Activated naive CD8-positive, alpha-beta T cell treated with anti-CD3 and anti-CD28 coated beads, Interleukin-2, amount 50 U/mL, for 24 hours (primary cell): ENCODE measurements around the gene USP53.
"Not testable (repeated sequence)": the region's sequence is repeated elsewhere in the genome, so short reads cannot be mapped to it uniquely, and the experiment has no call there.

ENCODE experiments used
- ATAC-seq: fragments of 150-1000 bp; cut with Tn5 transposase; one replicate; pipeline ENCODE4 v1.10.0; 2021
- DNase-seq: peaks from one replicate; pipeline ENCODE4 v3.0.0; 2021
- H3K27ac Mint-ChIP-seq: one replicate; pipeline ENCODE4 v1.8.0; 2021; ENCODE audit warnings: mild to moderate bottlenecking, mixed read lengths
- H3K27me3 Mint-ChIP-seq: one replicate; pipeline ENCODE4 v1.8.0; 2021; ENCODE audit warnings: mixed read lengths
- H3K36me3 Mint-ChIP-seq: one replicate; pipeline ENCODE4 v1.8.0; 2021; ENCODE audit warnings: low read depth, mixed read lengths
- H3K4me1 Mint-ChIP-seq: one replicate; pipeline ENCODE4 v1.8.0; 2021; ENCODE audit warnings: mixed read lengths
- H3K4me3 Mint-ChIP-seq: one replicate; pipeline ENCODE4 v1.8.0; 2021; ENCODE audit warnings: mild to moderate bottlenecking, moderate library complexity, mixed read lengths
- H3K9me3 Mint-ChIP-seq: one replicate; pipeline ENCODE4 v1.8.0; 2021; ENCODE audit warnings: mixed read lengths

USP53 gene

DNA sequence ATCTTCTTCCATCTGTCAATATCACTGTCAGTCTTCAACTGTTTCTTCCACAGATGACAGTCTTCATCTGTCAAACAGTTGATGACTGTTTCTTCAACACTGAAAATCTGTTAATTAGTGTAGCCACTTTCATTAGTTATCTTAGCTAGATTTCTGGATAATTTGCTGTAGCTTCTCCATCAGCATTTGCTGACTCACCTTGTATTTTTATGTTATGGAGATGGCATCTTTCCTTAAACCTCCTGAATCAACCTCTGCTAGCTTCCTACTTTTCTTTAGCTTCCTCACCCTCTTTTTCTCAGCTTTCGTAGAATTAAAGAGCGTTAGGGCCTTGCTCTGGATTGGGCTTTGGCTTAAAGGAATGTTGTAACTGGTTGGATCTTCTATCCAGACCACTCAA, 25.1 kb downstream of the USP53 start:
- H3K27ac Mint-ChIP-seq, result peak overlapping the region; percentile 76
- no peaks in the 10 kb centered on the region for H3K27me3 Mint-ChIP-seq
- no peaks in the 10 kb centered on the region for H3K9me3 Mint-ChIP-seq
- ATAC-seq, result no peak
- H3K4me1 Mint-ChIP-seq, result peaks cover 37% of the 10 kb centered on the region
- DNase-seq, result no peak
- H3K36me3 Mint-ChIP-seq, result peaks cover 22% of the 10 kb centered on the region
- peak overlapping the region; percentile 13 for H3K4me3 Mint-ChIP-seq

DNA sequence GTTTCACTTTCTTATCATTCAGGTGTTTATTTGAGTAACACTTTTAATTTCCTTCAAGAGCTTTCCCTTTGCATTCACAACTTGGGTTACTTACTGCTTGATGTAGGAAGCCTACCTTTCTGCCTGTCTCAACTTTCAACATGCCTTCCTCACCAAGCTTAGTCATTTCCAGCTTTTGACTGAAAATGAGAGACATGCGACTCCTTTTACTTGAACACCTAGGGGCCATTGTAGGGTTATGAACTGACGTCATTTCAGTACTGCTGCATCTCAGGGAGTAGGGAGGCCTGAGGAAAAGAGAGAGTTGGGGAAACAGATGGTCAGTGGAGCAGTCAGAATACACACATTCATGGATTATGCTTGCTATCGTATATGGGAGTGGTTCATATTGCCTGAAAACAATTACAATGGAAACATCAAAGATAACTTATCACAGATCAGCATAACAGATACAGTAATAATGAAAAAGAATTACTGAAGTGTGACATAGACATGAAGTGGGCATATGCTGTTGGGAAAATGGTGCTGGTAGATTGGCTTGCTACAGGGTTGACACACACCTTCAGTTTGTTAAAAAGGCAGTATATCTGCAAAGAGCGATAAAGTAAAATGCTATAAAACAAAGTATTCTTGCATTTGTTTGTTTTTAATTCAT, 25.7 kb downstream of the USP53 start:
- Mint-ChIP-seq H3K9me3 (no peaks in the 10 kb centered on the region), H3K36me3 (peaks cover 22% of the 10 kb centered on the region), H3K4me3 (peak overlapping the region; percentile 13), H3K27ac (peak overlapping the region; percentile 76), H3K27me3 (no peaks in the 10 kb centered on the region), H3K4me1 (peaks cover 32% of the 10 kb centered on the region)
- peak; percentile 90 for ATAC-seq
- peak; percentile 9 for DNase-seq

GRCh38 chr4:119240128-119240527, 27.6 kb downstream of the USP53 start:
- no peaks in the 10 kb centered on the region for H3K9me3 Mint-ChIP-seq
- no peak for ATAC-seq
- no peaks in the 10 kb centered on the region for H3K27me3 Mint-ChIP-seq
- DNase-seq, result no peak
- H3K36me3 Mint-ChIP-seq, result peaks cover 22% of the 10 kb centered on the region
- peaks cover 23% of the 10 kb centered on the region for H3K4me1 Mint-ChIP-seq
- no peak overlapping the region for H3K27ac Mint-ChIP-seq
- H3K4me3 Mint-ChIP-seq, result no peak overlapping the region

DNA sequence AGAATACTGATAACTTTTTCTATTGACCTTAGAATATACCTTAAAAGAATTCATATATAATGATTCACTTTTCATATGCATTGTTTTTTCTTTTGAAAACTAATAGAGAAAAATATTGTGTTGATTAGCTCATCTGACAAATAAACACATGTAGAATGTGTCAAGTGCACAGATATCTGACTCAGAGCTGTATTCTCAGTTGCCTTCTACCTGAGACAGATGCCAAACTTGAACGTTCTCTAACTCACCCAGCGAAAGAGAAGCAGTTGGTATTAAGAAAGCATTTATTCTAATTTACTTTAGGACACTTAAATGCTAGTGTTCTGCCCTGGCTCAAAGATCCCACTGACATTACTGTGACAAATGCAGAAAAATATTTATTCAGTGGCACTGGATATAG, 28.1 kb downstream of the USP53 start:
- no peak for ATAC-seq
- no peak overlapping the region for H3K4me3 Mint-ChIP-seq
- peaks cover 21% of the 10 kb centered on the region for H3K36me3 Mint-ChIP-seq
- H3K9me3 Mint-ChIP-seq, result no peaks in the 10 kb centered on the region
- no peaks in the 10 kb centered on the region for H3K27me3 Mint-ChIP-seq
- no peak overlapping the region for H3K27ac Mint-ChIP-seq
- H3K4me1 Mint-ChIP-seq, result peaks cover 23% of the 10 kb centered on the region
- DNase-seq, result no peak

- Mint-ChIP-seq H3K4me1 (peaks cover 13% of the 10 kb centered on the region), H3K27ac (no peak overlapping the region), H3K27me3 (no peaks in the 10 kb centered on the region), H3K9me3 (no peaks in the 10 kb centered on the region), H3K4me3 (no peak overlapping the region), H3K36me3 (peaks cover 19% of the 10 kb centered on the region)
- no peak for ATAC-seq
- no peak for DNase-seq
Measured at GRCh38 chr4:119242417-119242816, 29.9 kb downstream of the USP53 start.

GRCh38 chr4:119243868-119244267, 31.4 kb downstream of the USP53 start:
- Mint-ChIP-seq H3K4me1 (peaks cover 1% of the 10 kb centered on the region), H3K27me3 (no peaks in the 10 kb centered on the region), H3K4me3 (no peak overlapping the region), H3K27ac (no peak overlapping the region), H3K36me3 (peaks cover 16% of the 10 kb centered on the region), H3K9me3 (no peaks in the 10 kb centered on the region)
- DNase-seq, result no peak
- ATAC-seq, result no peak

DNA sequence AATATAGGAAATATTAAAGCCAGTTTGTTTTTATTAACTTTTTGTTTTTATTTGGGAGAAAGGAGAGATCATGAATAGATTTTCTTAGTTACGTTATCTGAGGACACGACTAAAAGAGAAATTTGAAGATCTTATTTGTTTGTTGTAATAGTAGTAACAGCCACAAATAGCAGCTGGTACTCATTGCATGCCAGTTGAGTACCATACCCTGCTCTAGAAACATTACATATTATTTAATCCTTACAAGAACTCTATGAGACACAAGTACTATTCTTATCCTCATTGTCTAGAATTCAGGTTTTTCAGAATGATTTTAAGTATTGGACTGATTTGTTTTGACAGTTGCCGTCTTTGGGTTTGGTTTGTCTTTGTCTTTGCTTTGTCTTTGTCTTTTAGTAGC, 31.8 kb downstream of the USP53 start:
- H3K27ac Mint-ChIP-seq, result no peak overlapping the region
- ATAC-seq (no peak), DNase-seq (no peak)
- H3K4me1 Mint-ChIP-seq, result peaks cover 1% of the 10 kb centered on the region
- H3K4me3 Mint-ChIP-seq, result no peak overlapping the region
- H3K36me3 Mint-ChIP-seq, result peaks cover 13% of the 10 kb centered on the region
- no peaks in the 10 kb centered on the region for H3K9me3 Mint-ChIP-seq
- no peaks in the 10 kb centered on the region for H3K27me3 Mint-ChIP-seq

DNA sequence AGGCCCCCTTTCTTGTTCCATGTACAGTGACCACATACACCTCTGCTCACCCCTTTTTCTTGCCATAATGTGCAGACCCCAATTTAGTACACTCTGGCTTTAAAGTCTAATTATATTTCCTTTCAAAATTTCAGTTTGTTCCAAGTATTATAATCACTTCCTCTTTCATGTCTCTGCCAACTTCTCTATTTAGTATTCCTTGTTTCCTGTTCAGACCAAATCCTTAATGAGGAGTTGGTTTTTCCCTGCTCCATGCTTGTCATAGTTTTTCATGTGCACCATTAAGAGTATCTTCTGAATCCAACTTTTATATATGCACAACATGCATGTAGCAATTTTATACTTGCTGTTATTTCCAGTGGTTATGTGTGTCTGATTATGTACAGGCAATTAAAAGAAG, 32.3 kb downstream of the USP53 start:
- Mint-ChIP-seq H3K4me3 (no peak overlapping the region), H3K27me3 (no peaks in the 10 kb centered on the region), H3K9me3 (no peaks in the 10 kb centered on the region), H3K4me1 (peaks cover 1% of the 10 kb centered on the region), H3K27ac (no peak overlapping the region), H3K36me3 (peaks cover 13% of the 10 kb centered on the region)
- DNase-seq (no peak), ATAC-seq (no peak)

GRCh38 chr4:119246177-119246733, 33.7 kb downstream of the USP53 start:
- no peak overlapping the region for H3K27ac Mint-ChIP-seq
- no peak overlapping the region for H3K4me3 Mint-ChIP-seq
- no peaks in the 10 kb centered on the region for H3K27me3 Mint-ChIP-seq
- peaks cover 1% of the 10 kb centered on the region for H3K4me1 Mint-ChIP-seq
- peaks cover 23% of the 10 kb centered on the region for H3K36me3 Mint-ChIP-seq
- no peaks in the 10 kb centered on the region for H3K9me3 Mint-ChIP-seq
- no peak for ATAC-seq
- DNase-seq, result no peak

DNA sequence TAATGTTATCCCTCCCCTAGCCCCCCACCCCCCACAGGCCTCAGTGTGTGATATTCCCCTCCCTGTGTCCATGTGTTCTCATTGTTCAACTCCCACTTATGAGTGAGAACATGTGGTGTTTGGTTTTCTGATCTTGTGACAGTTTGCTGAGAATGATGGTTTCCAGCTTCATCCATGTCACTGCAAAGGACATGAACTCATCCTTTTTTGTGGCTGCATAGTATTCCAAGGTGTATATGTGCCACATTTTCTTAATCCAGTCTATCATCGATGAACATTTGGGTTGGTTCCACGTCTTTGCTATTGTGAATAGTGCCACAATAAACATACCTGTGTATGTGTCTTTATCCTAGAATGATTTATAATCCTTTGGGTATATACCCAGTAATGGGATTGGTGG, 38.5 kb downstream of the USP53 start:
- H3K4me1 Mint-ChIP-seq, H3K27ac Mint-ChIP-seq, H3K27me3 Mint-ChIP-seq, ATAC-seq, H3K9me3 Mint-ChIP-seq, H3K4me3 Mint-ChIP-seq, DNase-seq: not testable (repeated sequence)
- H3K36me3 Mint-ChIP-seq, result peaks cover 45% of the 10 kb centered on the region

- not testable (repeated sequence) for H3K27me3 Mint-ChIP-seq, ATAC-seq, H3K4me3 Mint-ChIP-seq, H3K27ac Mint-ChIP-seq, H3K9me3 Mint-ChIP-seq, DNase-seq, H3K4me1 Mint-ChIP-seq
- peaks cover 45% of the 10 kb centered on the region for H3K36me3 Mint-ChIP-seq
Measured at GRCh38 chr4:119255223-119255622, 42.7 kb downstream of the USP53 start.

DNA sequence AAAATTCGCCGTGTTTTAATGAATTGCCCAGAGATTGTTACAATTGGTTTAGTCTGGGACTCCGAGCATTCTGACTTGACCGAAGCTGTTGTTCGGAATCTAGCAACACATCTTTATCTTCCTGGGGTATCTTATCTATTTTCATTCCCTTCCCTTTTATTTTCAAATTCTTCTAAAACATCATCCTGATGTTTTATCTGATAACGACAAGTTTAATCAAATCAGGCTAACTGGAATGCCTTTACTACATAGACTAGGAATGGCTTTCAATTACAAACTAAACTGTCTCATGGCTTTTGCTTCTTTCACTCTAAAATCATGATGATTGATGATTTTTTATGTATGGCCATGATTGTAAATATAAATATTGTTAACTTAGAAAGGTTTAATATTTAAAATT, 48.0 kb downstream of the USP53 start:
- Mint-ChIP-seq H3K27ac (no peak overlapping the region), H3K4me3 (no peak overlapping the region), H3K36me3 (peaks cover 18% of the 10 kb centered on the region), H3K9me3 (no peaks in the 10 kb centered on the region), H3K27me3 (no peaks in the 10 kb centered on the region), H3K4me1 (peaks cover 12% of the 10 kb centered on the region)
- ATAC-seq (no peak), DNase-seq (no peak)

- H3K4me1 Mint-ChIP-seq, result peaks cover 20% of the 10 kb centered on the region
- no peak overlapping the region for H3K27ac Mint-ChIP-seq
- ATAC-seq (no peak), DNase-seq (no peak)
- H3K36me3 Mint-ChIP-seq, result peaks cover 26% of the 10 kb centered on the region
- no peaks in the 10 kb centered on the region for H3K27me3 Mint-ChIP-seq
- peaks cover 6% of the 10 kb centered on the region for H3K9me3 Mint-ChIP-seq
- no peak overlapping the region for H3K4me3 Mint-ChIP-seq
Measured at GRCh38 chr4:119261986-119262385, 49.5 kb downstream of the USP53 start.

DNA sequence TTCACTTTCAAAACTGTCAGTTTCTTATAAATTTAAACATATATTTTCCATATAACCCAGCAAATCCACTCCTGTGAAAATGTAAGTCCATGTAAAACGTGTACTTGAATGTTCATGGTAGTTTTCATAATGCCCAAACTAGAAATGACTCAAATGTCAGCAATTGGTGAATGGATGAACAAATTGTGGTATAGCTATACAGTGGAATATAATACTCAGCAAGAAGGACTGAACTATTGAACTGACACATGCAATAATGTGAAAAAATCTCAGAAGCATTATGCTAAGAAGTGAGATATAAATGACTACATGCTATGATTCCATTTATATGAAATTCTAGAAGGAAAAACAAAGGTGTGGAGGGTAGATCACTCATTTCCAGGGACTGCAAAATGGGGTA, 52.2 kb downstream of the USP53 start:
- Mint-ChIP-seq H3K27ac (peak overlapping the region; percentile 55), H3K4me1 (peaks cover 20% of the 10 kb centered on the region), H3K27me3 (no peaks in the 10 kb centered on the region), H3K36me3 (peaks cover 24% of the 10 kb centered on the region), H3K9me3 (peaks cover 6% of the 10 kb centered on the region), H3K4me3 (no peak overlapping the region)
- DNase-seq, result no peak
- peak; percentile 87 for ATAC-seq

- ATAC-seq (no peak), DNase-seq (no peak)
- Mint-ChIP-seq H3K4me1 (peaks cover 20% of the 10 kb centered on the region), H3K36me3 (peaks cover 24% of the 10 kb centered on the region), H3K27ac (peak overlapping the region; percentile 69), H3K4me3 (no peak overlapping the region), H3K27me3 (no peaks in the 10 kb centered on the region), H3K9me3 (peaks cover 6% of the 10 kb centered on the region)
Measured at GRCh38 chr4:119266153-119266552, 53.6 kb downstream of the USP53 start.

- Mint-ChIP-seq H3K4me3 (no peak overlapping the region), H3K9me3 (peaks cover 6% of the 10 kb centered on the region), H3K4me1 (peaks cover 20% of the 10 kb centered on the region), H3K27me3 (no peaks in the 10 kb centered on the region), H3K27ac (no peak overlapping the region), H3K36me3 (peaks cover 33% of the 10 kb centered on the region)
- ATAC-seq (no peak), DNase-seq (no peak)
Measured at GRCh38 chr4:119268466-119268865, 56.0 kb downstream of the USP53 start.
